GM12872 (cell line): ENCODE data around the gene RSRC1.

Experiments used
- CTCF ChIP-seq: IDR thresholded peaks from 3 replicates; pipeline ENCODE4 v1.5.1; 2011; ENCODE audit warnings: low read depth, mild to moderate bottlenecking, low read length, moderate library complexity; ENCODE audit not compliant: insufficient read depth

RSRC1 gene

GRCh38 chr3:158120330-158120729 is 10.4 kb downstream of the RSRC1 start:
- no peak for TF ChIP-seq CTCF

GRCh38 chr3:158121295-158121694 is 11.4 kb downstream of the RSRC1 start:
- no peak for TF ChIP-seq CTCF

- no peak for TF ChIP-seq CTCF
These were observed 17.6 kb downstream of the RSRC1 start for GRCh38 chr3:158127250-158128219.

GRCh38 chr3:158128755-158129154 is 18.9 kb downstream of the RSRC1 start:
- TF ChIP-seq CTCF = no peak

- no peak for TF ChIP-seq CTCF
These were observed 24.5 kb downstream of the RSRC1 start for GRCh38 chr3:158134363-158134762.

GRCh38 chr3:158140396-158140795 is 30.5 kb downstream of the RSRC1 start:
- no peak for TF ChIP-seq CTCF

- TF ChIP-seq CTCF = no peak
These were observed 38.3 kb downstream of the RSRC1 start for GRCh38 chr3:158148218-158148617.
